SK-N-SH treated with all-trans-retinoic acid at 6 μM for 48 hours (cell line): Measurements from ENCODE around the gene C10orf105.

Experiments
- ARNTL ChIP-seq: fragments of 450-650 bp; formaldehyde crosslinking; IDR thresholded peaks from 2 replicates; pipeline ENCODE4 v1.5.0; 2020; ENCODE audit warnings: low read depth, mild to moderate bottlenecking, moderate library complexity, borderline replicate concordance
- ISL1 ChIP-seq: fragments of 250-450 bp; sonication (Bioruptor Pico); IDR thresholded peaks from 2 replicates; pipeline ENCODE4 v2.1.2; 2022; ENCODE audit warnings: mild to moderate bottlenecking, moderate library complexity
- OSR1 ChIP-seq: fragments of 250-450 bp; sonication (Bioruptor Pico); IDR thresholded peaks from 2 replicates; pipeline ENCODE4 v1.8.0; 2022; ENCODE audit warnings: moderate library complexity, mild to moderate bottlenecking, inconsistent platforms
- PATZ1 ChIP-seq: fragments of 250-450 bp; sonication (Bioruptor Pico); IDR thresholded peaks from 2 replicates; pipeline ENCODE4 v1.8.0; 2020; ENCODE audit warnings: mild to moderate bottlenecking, moderate library complexity, borderline replicate concordance
- POU6F1 ChIP-seq: fragments of 250-450 bp; sonication (Bioruptor Pico); IDR thresholded peaks from 2 replicates; pipeline ENCODE4 v1.8.0; 2021; ENCODE audit warnings: low read depth, mild to moderate bottlenecking, moderate library complexity, borderline replicate concordance
- PPARA ChIP-seq: fragments of 250-450 bp; sonication (Bioruptor Pico); IDR thresholded peaks from 2 replicates; pipeline ENCODE4 v1.5.0; 2020; ENCODE audit warnings: mild to moderate bottlenecking, borderline replicate concordance
- SNAI2 ChIP-seq: fragments of 250-450 bp; sonication (Bioruptor Pico); IDR thresholded peaks from 2 replicates; pipeline ENCODE4 v1.5.0; 2020; ENCODE audit warnings: mild to moderate bottlenecking, moderate library complexity
- TOX ChIP-seq: fragments of 250-450 bp; sonication (Bioruptor Pico); IDR thresholded peaks from 2 replicates; pipeline ENCODE4 v1.8.0; 2021; ENCODE audit warnings: mild to moderate bottlenecking, moderate library complexity, borderline replicate concordance
- ZC3H10 ChIP-seq: fragments of 250-450 bp; sonication (Bioruptor Pico); IDR thresholded peaks from 2 replicates; pipeline ENCODE4 v1.5.1; 2021; ENCODE audit warnings: mild to moderate bottlenecking, moderate library complexity
- ZFP3 ChIP-seq: fragments of 250-450 bp; sonication (Bioruptor Pico); IDR thresholded peaks from 2 replicates; pipeline ENCODE4 v1.5.0; 2020; ENCODE audit warnings: mild to moderate bottlenecking, moderate library complexity
- ZFP30 ChIP-seq: fragments of 450-650 bp; formaldehyde crosslinking; IDR thresholded peaks from 2 replicates; pipeline ENCODE4 v1.5.0; 2022; ENCODE audit warnings: mild to moderate bottlenecking, moderate library complexity
- ZNF565 ChIP-seq: fragments of 450-650 bp; formaldehyde crosslinking; conservative IDR thresholded peaks from 2 replicates; pipeline ENCODE4 v1.5.0; 2020; ENCODE audit warnings: low read depth, mild to moderate bottlenecking, moderate library complexity

- TF ChIP-seq ZNF565 (no peak), POU6F1 (CRISPR knock-in tag) (no peak), SNAI2 (CRISPR knock-in tag) (no peak), PATZ1 (no peak), ZC3H10 (no peak), ZFP30 (CRISPR knock-in tag) (no peak), ZFP3 (CRISPR knock-in tag) (no peak), TOX (no peak), OSR1 (no peak), ARNTL (CRISPR knock-in tag) (no peak), ISL1 (CRISPR knock-in tag) (no peak), PPARA (CRISPR knock-in tag) (no peak)
These were observed 8.5 kb upstream of the C10orf105 start for GRCh38 chr10:71727738-71728737.
